Fibroblast of skin of left biceps (primary cell): ENCODE results near the gene FEZ2.
A peak's percentile ranks its signal among the peaks of the same experiment; 100 is the strongest.
"Not testable (repeated sequence)": the region's sequence is repeated elsewhere in the genome, so short reads cannot be mapped to it uniquely, and the experiment has no call there.

ENCODE experiments used
- DNase-seq, 2 experiments: peaks; one replicate each; pipeline ENCODE4 v3.0.0-alpha.2; 2013; ENCODE audit warnings: low read depth in 2 of 2

Gene FEZ2

GRCh38 chr2:36597532-36598377, at the start of gene FEZ2:
FEZ2 (minus strand) TSS chr2:36598168; CDS start chr2:36598142, 26 bp downstream.
- DNase-seq, result peak in 1 of 2 experiments; percentile 40

GRCh38 chr2:36634981-36635597, 37.1 kb upstream of the FEZ2 start:
- DNase-seq, result no peak

GRCh38 chr2:36633470-36634092, 35.6 kb upstream of the FEZ2 start:
- DNase-seq, result no peak

GRCh38 chr2:36626756-36627155, 28.8 kb upstream of the FEZ2 start:
- DNase-seq, result no peak

- no peak for DNase-seq
These were observed 28.1 kb upstream of the FEZ2 start for GRCh38 chr2:36626071-36626470.

- DNase-seq, result no peak
These were observed 27.3 kb upstream of the FEZ2 start for GRCh38 chr2:36625304-36625703.

- DNase-seq, result no peak
These were observed 22.4 kb upstream of the FEZ2 start for GRCh38 chr2:36620321-36620720.

- DNase-seq, result no peak
These were observed 20.4 kb upstream of the FEZ2 start for GRCh38 chr2:36618381-36618780.

GRCh38 chr2:36616947-36617346, 19.0 kb upstream of the FEZ2 start:
- DNase-seq, result no peak

GRCh38 chr2:36615222-36615621, 17.3 kb upstream of the FEZ2 start:
- peak; percentile 45 to 47 for DNase-seq

- DNase-seq, result no peak
These were observed 15.8 kb upstream of the FEZ2 start for GRCh38 chr2:36613801-36614200.

- no peak for DNase-seq
These were observed 13.5 kb upstream of the FEZ2 start for GRCh38 chr2:36611316-36611990.

GRCh38 chr2:36609507-36609906, 11.5 kb upstream of the FEZ2 start:
- DNase-seq, result no peak

GRCh38 chr2:36607947-36608346, 10.0 kb upstream of the FEZ2 start:
- DNase-seq, result no peak

GRCh38 chr2:36606925-36607324, 9.0 kb upstream of the FEZ2 start:
- DNase-seq, result no peak

- no peak for DNase-seq
These were observed 7.3 kb upstream of the FEZ2 start for GRCh38 chr2:36605273-36605672.

- DNase-seq, result not testable (repeated sequence)
These were observed 5.7 kb upstream of the FEZ2 start for GRCh38 chr2:36603629-36604028.

- DNase-seq, result no peak
These were observed 901 bp downstream of the FEZ2 start for GRCh38 chr2:36597003-36597531.

GRCh38 chr2:36596397-36596796, 1.6 kb downstream of the FEZ2 start:
- no peak for DNase-seq

GRCh38 chr2:36594849-36595248, 3.1 kb downstream of the FEZ2 start:
- DNase-seq, result no peak

- DNase-seq, result no peak
These were observed 8.7 kb downstream of the FEZ2 start for GRCh38 chr2:36589230-36589630.

GRCh38 chr2:36587556-36587955, 10.4 kb downstream of the FEZ2 start:
- no peak for DNase-seq
